HG03565 (cell line): ENCODE measurements around the gene RPL13A.

Source experiments
- ATAC-seq: cut with Tn5 transposase; IDR thresholded peaks from one replicate; pipeline ENCODE4 v1.9.1; 2021; ENCODE audit warnings: mild to moderate bottlenecking, moderate library complexity; ENCODE audit not compliant: unreplicated experiment

Gene RPL13A

DNA sequence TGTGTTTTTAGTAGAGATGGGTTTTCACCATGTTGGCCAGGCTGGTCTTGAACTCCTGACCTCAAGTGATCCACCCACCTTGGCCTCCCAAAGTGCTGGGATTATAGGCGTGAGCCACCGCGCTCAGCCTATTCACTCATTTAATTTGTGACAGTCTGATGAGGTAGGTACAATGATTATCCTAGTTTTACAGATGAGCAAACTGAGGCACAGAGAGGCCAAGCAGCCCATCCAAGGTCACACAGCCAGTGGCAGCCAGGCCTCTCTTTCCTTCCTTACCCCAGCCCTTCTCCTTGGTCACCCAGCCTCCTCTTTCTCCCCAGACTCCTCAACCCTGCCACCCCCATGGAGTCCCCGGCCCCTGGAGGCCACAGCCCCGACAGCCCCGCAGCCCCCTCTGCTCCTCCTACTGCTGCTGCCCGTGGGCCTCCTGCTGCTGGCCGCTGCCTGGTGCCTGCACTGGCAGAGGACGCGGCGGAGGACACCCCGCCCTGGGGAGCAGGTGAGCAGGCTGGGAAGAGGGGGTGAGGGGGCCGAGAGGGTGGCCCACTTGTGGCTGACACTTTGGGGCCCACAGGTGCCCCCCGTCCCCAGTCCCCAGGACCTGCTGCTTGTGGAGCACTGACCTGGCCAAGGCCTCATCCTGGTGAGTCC lies 7.3 kb upstream of the RPL13A start:
- no peak for ATAC-seq

- ATAC-seq = no peak
Measured at GRCh38 chr19:49481020-49481683, 6.3 kb upstream of the RPL13A start.

DNA sequence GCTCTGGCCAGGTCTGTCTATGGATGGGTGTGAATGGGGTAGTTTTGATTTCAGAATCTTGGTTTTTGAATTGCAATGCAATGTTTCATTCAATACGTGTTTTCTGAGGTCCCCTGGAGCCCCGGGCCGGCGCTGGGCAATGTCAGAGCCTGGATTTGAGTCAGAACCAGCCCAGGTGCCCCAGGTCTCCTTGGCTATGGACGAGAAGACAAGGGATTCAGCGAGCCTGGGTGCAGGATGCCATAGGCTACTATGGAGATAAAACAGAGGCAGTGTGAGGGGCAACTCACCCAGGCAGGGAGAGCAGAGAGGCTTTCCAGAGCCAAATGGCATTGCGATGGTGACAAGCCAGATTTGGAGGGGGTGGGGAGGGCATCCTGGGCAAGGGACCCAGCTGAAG lies 1.2 kb upstream of the RPL13A start:
- no peak for ATAC-seq

DNA sequence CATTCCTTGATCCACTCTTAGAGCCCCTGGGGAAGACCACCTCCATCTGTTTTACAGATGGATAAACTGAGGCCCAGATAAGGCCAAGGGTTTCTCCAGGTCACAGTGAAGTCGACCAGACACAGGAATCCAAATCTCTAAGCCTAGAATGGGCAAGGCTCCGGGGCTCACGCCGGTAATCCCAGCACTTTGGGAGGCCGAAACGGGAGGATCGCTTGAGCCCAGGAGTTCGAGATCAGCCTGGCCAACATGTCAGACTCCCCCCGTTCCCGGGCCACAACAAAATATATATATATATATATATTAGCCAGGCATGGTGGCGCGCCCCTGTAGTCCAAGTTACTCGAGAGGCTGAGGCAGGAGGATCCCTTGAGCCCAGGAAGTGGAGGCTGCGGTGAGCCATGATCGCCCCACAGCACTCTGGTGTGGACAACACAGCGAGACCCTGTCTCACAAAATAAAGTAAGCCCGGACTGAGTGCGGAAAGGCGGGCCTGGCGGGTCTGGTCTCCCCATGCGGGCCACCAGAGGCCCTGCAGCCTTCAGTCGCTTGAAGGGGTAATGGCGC lies 615 bp upstream of the RPL13A start:
- no peak for ATAC-seq

GRCh38 chr19:49488046-49488862 lies 846 bp downstream of the RPL13A start:
- no peak for ATAC-seq

DNA sequence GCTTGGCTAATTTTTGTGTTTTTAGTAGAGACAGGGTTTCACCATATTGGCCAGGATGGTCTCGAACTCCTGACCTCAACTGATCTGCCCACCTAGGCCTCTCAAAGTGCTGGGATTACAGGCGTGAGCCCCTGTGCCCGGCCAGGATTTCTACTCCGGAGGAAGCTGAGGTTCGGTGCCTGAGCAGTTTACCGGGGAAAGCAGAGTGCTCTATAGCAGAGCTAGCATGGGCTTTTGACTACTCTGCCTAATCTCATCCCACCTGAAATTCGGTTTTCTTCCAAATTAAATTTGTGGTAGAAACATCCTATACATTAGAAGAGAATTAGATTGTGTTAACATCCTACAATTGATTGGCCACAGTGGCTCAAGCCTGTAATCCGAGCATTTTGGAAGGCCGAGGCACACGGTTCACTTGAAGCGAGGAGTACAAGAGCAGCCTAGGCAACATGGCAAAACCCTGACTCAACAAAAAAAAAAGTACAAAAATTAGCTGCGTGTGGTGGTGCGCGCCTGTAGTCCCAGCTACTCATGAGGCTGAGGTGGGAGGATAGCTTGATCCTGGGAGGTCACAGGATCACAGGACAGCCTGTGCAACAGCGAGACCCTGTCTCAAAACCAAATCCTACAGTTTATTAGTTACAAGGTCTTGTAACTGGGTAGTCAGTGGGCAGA lies 1.6 kb downstream of the RPL13A start:
- no peak for ATAC-seq

GRCh38 chr19:49489601-49490167 lies 2.3 kb downstream of the RPL13A start:
- ATAC-seq = no peak

DNA sequence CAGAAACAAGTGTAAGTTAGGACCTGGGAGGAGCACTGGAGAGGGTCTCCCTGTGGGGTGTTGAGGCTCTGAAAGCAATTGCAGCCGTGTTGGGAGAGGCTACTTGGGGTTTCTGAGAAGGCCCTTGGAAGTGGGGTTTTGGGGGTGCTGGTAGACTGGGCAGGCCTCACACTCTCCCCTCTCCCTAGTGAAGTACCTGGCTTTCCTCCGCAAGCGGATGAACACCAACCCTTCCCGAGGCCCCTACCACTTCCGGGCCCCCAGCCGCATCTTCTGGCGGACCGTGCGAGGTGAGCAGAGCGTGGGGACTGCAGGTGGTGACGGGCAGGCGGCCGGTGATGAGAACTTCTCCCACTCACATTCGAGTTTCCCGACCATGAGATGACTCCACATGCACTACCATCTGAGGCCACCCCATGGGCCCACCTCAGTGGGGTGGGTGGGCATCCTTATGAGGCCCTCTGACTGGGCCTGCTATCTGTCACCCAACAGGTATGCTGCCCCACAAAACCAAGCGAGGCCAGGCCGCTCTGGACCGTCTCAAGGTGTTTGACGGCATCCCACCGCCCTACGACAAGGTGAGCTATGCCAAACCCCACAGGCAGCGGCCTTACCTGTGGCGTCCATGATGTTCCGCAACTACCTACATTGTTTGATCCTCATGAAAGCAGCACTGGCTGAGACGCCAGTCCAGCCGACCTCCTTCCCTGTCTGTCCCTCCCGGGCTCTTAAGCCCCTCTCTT lies 3.0 kb downstream of the RPL13A start:
- ATAC-seq = no peak

GRCh38 chr19:49491030-49491803 lies 3.8 kb downstream of the RPL13A start:
- no peak for ATAC-seq

DNA sequence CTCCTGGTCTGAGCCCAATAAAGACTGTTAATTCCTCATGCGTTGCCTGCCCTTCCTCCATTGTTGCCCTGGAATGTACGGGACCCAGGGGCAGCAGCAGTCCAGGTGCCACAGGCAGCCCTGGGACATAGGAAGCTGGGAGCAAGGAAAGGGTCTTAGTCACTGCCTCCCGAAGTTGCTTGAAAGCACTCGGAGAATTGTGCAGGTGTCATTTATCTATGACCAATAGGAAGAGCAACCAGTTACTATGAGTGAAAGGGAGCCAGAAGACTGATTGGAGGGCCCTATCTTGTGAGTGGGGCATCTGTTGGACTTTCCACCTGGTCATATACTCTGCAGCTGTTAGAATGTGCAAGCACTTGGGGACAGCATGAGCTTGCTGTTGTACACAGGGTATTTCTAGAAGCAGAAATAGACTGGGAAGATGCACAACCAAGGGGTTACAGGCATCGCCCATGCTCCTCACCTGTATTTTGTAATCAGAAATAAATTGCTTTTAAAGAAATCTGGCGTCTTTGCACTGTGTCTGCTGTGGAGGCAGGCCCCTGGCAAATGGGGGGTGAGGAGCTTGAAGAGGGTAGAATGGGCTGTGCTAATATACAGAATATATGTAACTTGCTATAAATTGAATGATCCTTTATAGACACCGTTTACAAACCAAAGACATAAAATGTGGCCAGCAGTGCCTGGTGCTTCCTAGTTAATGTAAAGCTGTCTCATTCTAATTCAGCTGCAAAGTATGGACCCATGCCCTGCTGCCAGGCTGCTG lies 4.6 kb downstream of the RPL13A start:
- no peak for ATAC-seq

GRCh38 chr19:49492573-49493405 lies 5.4 kb downstream of the RPL13A start:
- no peak for ATAC-seq

GRCh38 chr19:49496574-49497008 lies 9.2 kb downstream of the RPL13A start:
- no peak for ATAC-seq

GRCh38 chr19:49497047-49497788 lies 9.8 kb downstream of the RPL13A start:
- no peak for ATAC-seq

GRCh38 chr19:49497789-49498103 lies 10.3 kb downstream of the RPL13A start:
- ATAC-seq = no peak

GRCh38 chr19:49498475-49498874 lies 11.1 kb downstream of the RPL13A start:
- no peak for ATAC-seq

- ATAC-seq = no peak
Measured at GRCh38 chr19:49499030-49499670, 11.7 kb downstream of the RPL13A start.
